CD4-positive, alpha-beta memory T cell (primary cell): Measurements from ENCODE around the gene OTUD7B. TPM values are rescaled to one million over a fixed set of nuclear protein-coding genes. Genes with fewer than 3 reads are reported as not detected.

ENCODE experiments used
- CTCF ChIA-PET: fragments of 350-600 bp; sonication (Branson Sonifier 250); formaldehyde crosslinking; loops from one replicate; lab custom pipeline; 2021; ENCODE audit warnings: inconsistent platforms; ENCODE audit not compliant: partially characterized antibody; lab: Charles Lee
- POLR2A ChIA-PET: fragments of 350-600 bp; sonication (Branson Sonifier 250); formaldehyde crosslinking; loops from one replicate; lab custom pipeline; 2021; ENCODE audit not compliant: partially characterized antibody; lab: Charles Lee
- DNase-seq, 5 donors: peaks; one replicate each; pipeline versions ENCODE4 v3.0.0 to v3.0.0-alpha.2; 2020 to 2022; ENCODE audit warnings: mixed read lengths in 1 of 5
- H3K27ac ChIP-seq: one replicate; pipeline ENCODE4 v1.7.0; 2013; ENCODE audit warnings: low read depth, low read length
- H3K27me3 ChIP-seq: 2 replicates; pipeline ENCODE4 v1.7.0; 2013; ENCODE audit warnings: mild to moderate bottlenecking, low read length, moderate library complexity; ENCODE audit not compliant: insufficient read depth
- H3K36me3 ChIP-seq: 2 replicates; pipeline ENCODE4 v1.7.0; 2013; ENCODE audit warnings: mild to moderate bottlenecking, low read length, moderate library complexity; ENCODE audit not compliant: insufficient read depth
- H3K4me1 ChIP-seq: 2 replicates; pipeline ENCODE4 v1.7.0; 2013; ENCODE audit warnings: mild to moderate bottlenecking, low read length, moderate library complexity; ENCODE audit not compliant: insufficient read depth
- H3K4me3 ChIP-seq, 2 donors: one replicate each; pipeline ENCODE4 v1.7.0; 2013; ENCODE audit warnings: low read length in 2 of 2, mild to moderate bottlenecking in 1 of 2
- H3K9me3 ChIP-seq, 2 donors: one replicate each; pipeline ENCODE4 v1.7.0; 2013; ENCODE audit warnings: low read length in 2 of 2, control low read depth in 1 of 2; ENCODE audit not compliant: control insufficient read depth in 1 of 2
- H3K27ac Mint-ChIP-seq, 7 donors: one replicate each; pipeline ENCODE4 v1.8.0; 2020 to 2021; ENCODE audit warnings: mixed read lengths in 7 of 7, mild to moderate bottlenecking in 6 of 7, inconsistent platforms in 3 of 7, moderate library complexity in 3 of 7
- H3K27me3 Mint-ChIP-seq, 2 donors: one replicate each; pipeline ENCODE4 v1.8.0; 2020 to 2021; ENCODE audit warnings: mixed read lengths in 2 of 2
- H3K36me3 Mint-ChIP-seq, 2 donors: one replicate each; pipeline ENCODE4 v1.8.0; 2020 to 2021; ENCODE audit warnings: mixed read lengths in 2 of 2, inconsistent platforms in 1 of 2, mild to moderate bottlenecking in 1 of 2
- H3K4me1 Mint-ChIP-seq, 4 donors: one replicate each; pipeline ENCODE4 v1.8.0; 2020 to 2021; ENCODE audit warnings: mixed read lengths in 4 of 4, mild to moderate bottlenecking in 1 of 4
- H3K4me3 Mint-ChIP-seq, 8 donors: one replicate each; pipeline ENCODE4 v1.8.0; 2020 to 2021; ENCODE audit warnings: mixed read lengths in 8 of 8, mild to moderate bottlenecking in 7 of 8, moderate library complexity in 6 of 8, inconsistent platforms in 3 of 8
- H3K9me3 Mint-ChIP-seq, 8 donors: one replicate each; pipeline ENCODE4 v1.8.0; 2020 to 2021; ENCODE audit warnings: mixed read lengths in 8 of 8, mild to moderate bottlenecking in 5 of 8, inconsistent platforms in 3 of 8, moderate library complexity in 1 of 8
- intact Hi-C: fragments of 100-400 bp; cut with micrococcal nuclease; formaldehyde crosslinking; loops from one replicate; pipeline ENCODE4 v1.15.1; 2023
- polyA plus RNA-seq, 2 donors: library from polyadenylated mRNA; unstranded; fragments of 300-500 nt; fragmentation: Illumina TruSeq; gene quantifications; one replicate each; pipeline ENCODE4 v1.2.3, GENCODE V29; 2021
- total RNA-seq, 2 experiments: library from RNA; stranded (reverse); gene quantifications; one replicate each; pipeline ENCODE4 v1.2.3, GENCODE V29; 2021

Gene OTUD7B
- total and polyA plus RNA-seq, 4 experiments from 2014 or later: 0.27 to 17.6 (median 9.0) TPM

- H3K36me3 Mint-ChIP-seq: peaks cover 0 to 5% of the 10 kb centered on the region in 2 donors
- CTCF ChIA-PET: interaction anchor here (1.4 to 2.7 kb wide), 4 partner anchors 87 to 162 kb away, joined by 4 to 13 read pairs (median 8); a partner anchor contains a TSS
- Histone ChIP-seq H3K36me3 (no peaks in the 10 kb centered on the region), H3K27me3 (no peaks in the 10 kb centered on the region), H3K9me3 (no peaks in the 10 kb centered on the region), H3K27ac (no peak overlapping the region), H3K4me3 (no peak overlapping the region), H3K4me1 (no peaks in the 10 kb centered on the region)
- POLR2A ChIA-PET: interaction anchor here (0.7 to 2.9 kb wide), 2 partner anchors 88 to 163 kb away, joined by 8 to 31 read pairs; a partner anchor contains a TSS
- H3K4me1 Mint-ChIP-seq: peaks cover 0 to 3% (median 1%) of the 10 kb centered on the region in 4 donors
- H3K27me3 Mint-ChIP-seq: peaks cover 0 to 1% of the 10 kb centered on the region in 2 donors
- no peaks in the 10 kb centered on the region for H3K9me3 Mint-ChIP-seq
- no peak overlapping the region for H3K4me3 Mint-ChIP-seq
- intact Hi-C loops: loop anchor here (1.0 kb wide), 1 partner anchor 88 kb away; no protein-coding TSS in a partner anchor
- H3K27ac Mint-ChIP-seq: no peak overlapping the region
- no peak for DNase-seq
Observed at GRCh38 chr1:150049926-150050325, 39.4 kb upstream of the OTUD7B start.

GRCh38 chr1:150034336-150034735 is 23.8 kb upstream of the OTUD7B start:
- Mint-ChIP-seq H3K9me3 (no peaks in the 10 kb centered on the region), H3K4me3 (no peak overlapping the region), H3K36me3 (no peaks in the 10 kb centered on the region), H3K27ac (no peak overlapping the region), H3K4me1 (no peaks in the 10 kb centered on the region), H3K27me3 (no peaks in the 10 kb centered on the region)
- intact Hi-C loops: no loop called here
- CTCF ChIA-PET: interaction anchor here (1.5 to 1.9 kb wide), 2 partner anchors 72 to 153 kb away, joined by 4 read pairs; no protein-coding TSS in a partner anchor
- no peaks in the 10 kb centered on the region for H3K27me3 ChIP-seq
- H3K27ac ChIP-seq: no peak overlapping the region
- H3K4me1 ChIP-seq: no peaks in the 10 kb centered on the region
- POLR2A ChIA-PET: no interaction called here
- H3K9me3 ChIP-seq: no peaks in the 10 kb centered on the region
- H3K36me3 ChIP-seq: no peaks in the 10 kb centered on the region
- no peak overlapping the region for H3K4me3 ChIP-seq
- DNase-seq: no peak

- no peaks in the 10 kb centered on the region for H3K9me3 Mint-ChIP-seq
- no peak for DNase-seq
- no peak overlapping the region for H3K27ac Mint-ChIP-seq
- no peak overlapping the region for H3K27ac ChIP-seq
- POLR2A ChIA-PET: no interaction called here
- no peak overlapping the region for H3K4me3 ChIP-seq
- H3K4me1 ChIP-seq: no peaks in the 10 kb centered on the region
- no peaks in the 10 kb centered on the region for H3K36me3 ChIP-seq
- H3K27me3 Mint-ChIP-seq: peaks cover 1 to 3% of the 10 kb centered on the region in 2 donors
- H3K9me3 ChIP-seq: no peaks in the 10 kb centered on the region
- CTCF ChIA-PET: no interaction called here
- no peaks in the 10 kb centered on the region for H3K4me1 Mint-ChIP-seq
- intact Hi-C loops: no loop called here
- H3K4me3 Mint-ChIP-seq: no peak overlapping the region
- H3K36me3 Mint-ChIP-seq: no peaks in the 10 kb centered on the region
- H3K27me3 ChIP-seq: no peaks in the 10 kb centered on the region
Observed at GRCh38 chr1:150028322-150028721, 17.8 kb upstream of the OTUD7B start.

GRCh38 chr1:150024156-150024555 is 13.6 kb upstream of the OTUD7B start:
- no peaks in the 10 kb centered on the region for H3K27me3 ChIP-seq
- Mint-ChIP-seq H3K4me1 (no peaks in the 10 kb centered on the region), H3K9me3 (no peaks in the 10 kb centered on the region), H3K4me3 (no peak overlapping the region), H3K36me3 (no peaks in the 10 kb centered on the region), H3K27ac (no peak overlapping the region), H3K27me3 (peaks cover 1 to 3% of the 10 kb centered on the region in 2 donors)
- H3K27ac ChIP-seq: no peak overlapping the region
- H3K4me1 ChIP-seq: no peaks in the 10 kb centered on the region
- H3K9me3 ChIP-seq: no peaks in the 10 kb centered on the region
- ChIA-PET POLR2A (no interaction called here), CTCF (interaction anchor here (1.5 kb wide), 1 partner anchor 63 kb away, joined by 4 read pairs; no protein-coding TSS in a partner anchor)
- no peak for DNase-seq
- intact Hi-C loops: no loop called here
- H3K36me3 ChIP-seq: no peaks in the 10 kb centered on the region
- H3K4me3 ChIP-seq: no peak overlapping the region

GRCh38 chr1:150022357-150022756 is 11.8 kb upstream of the OTUD7B start:
- POLR2A ChIA-PET: no interaction called here
- intact Hi-C loops: no loop called here
- H3K4me3 Mint-ChIP-seq: no peak overlapping the region

GRCh38 chr1:150021191-150021694 is 10.7 kb upstream of the OTUD7B start:
- intact Hi-C loops: no loop called here
- Histone ChIP-seq H3K27ac (no peak overlapping the region), H3K9me3 (no peaks in the 10 kb centered on the region), H3K27me3 (no peaks in the 10 kb centered on the region), H3K36me3 (no peaks in the 10 kb centered on the region), H3K4me3 (no peak overlapping the region), H3K4me1 (no peaks in the 10 kb centered on the region)
- DNase-seq: no peak
- Mint-ChIP-seq H3K4me1 (no peaks in the 10 kb centered on the region), H3K36me3 (no peaks in the 10 kb centered on the region), H3K9me3 (no peaks in the 10 kb centered on the region), H3K4me3 (no peak overlapping the region), H3K27me3 (peaks cover 1 to 3% of the 10 kb centered on the region in 2 donors), H3K27ac (no peak overlapping the region)
- ChIA-PET CTCF (interaction anchor here (1.1 to 1.3 kb wide), 2 partner anchors 56 to 166 kb away, joined by 3 read pairs; no protein-coding TSS in a partner anchor), POLR2A (no interaction called here)

More at GRCh38 chr1:150022357-150022756, 11.8 kb upstream of the OTUD7B start:
- CTCF ChIA-PET: interaction anchor here (1.1 to 1.3 kb wide), 2 partner anchors 57 to 164 kb away, joined by 3 read pairs; no protein-coding TSS in a partner anchor
- no peaks in the 10 kb centered on the region for H3K9me3 Mint-ChIP-seq
- Histone ChIP-seq H3K36me3 (no peaks in the 10 kb centered on the region), H3K4me1 (no peaks in the 10 kb centered on the region), H3K4me3 (no peak overlapping the region), H3K9me3 (no peaks in the 10 kb centered on the region), H3K27ac (no peak overlapping the region), H3K27me3 (no peaks in the 10 kb centered on the region)
- no peak overlapping the region for H3K27ac Mint-ChIP-seq
- no peaks in the 10 kb centered on the region for H3K36me3 Mint-ChIP-seq
- no peak for DNase-seq
- H3K4me1 Mint-ChIP-seq: no peaks in the 10 kb centered on the region
- peaks cover 1 to 3% of the 10 kb centered on the region in 2 donors for H3K27me3 Mint-ChIP-seq

- Histone ChIP-seq H3K36me3 (no peaks in the 10 kb centered on the region), H3K27ac (no peak overlapping the region), H3K4me1 (no peaks in the 10 kb centered on the region), H3K9me3 (no peaks in the 10 kb centered on the region), H3K27me3 (no peaks in the 10 kb centered on the region), H3K4me3 (no peak overlapping the region)
- no peak overlapping the region for H3K27ac Mint-ChIP-seq
- CTCF ChIA-PET: interaction anchor here (1.2 kb wide), 1 partner anchor 10 kb away, joined by 3 read pairs; the partner anchor contains the start of gene OTUD7B
- peaks cover 1 to 3% of the 10 kb centered on the region in 2 donors for H3K27me3 Mint-ChIP-seq
- POLR2A ChIA-PET: no interaction called here
- no peak overlapping the region for H3K4me3 Mint-ChIP-seq
- H3K4me1 Mint-ChIP-seq: no peaks in the 10 kb centered on the region
- DNase-seq: no peak
- no peaks in the 10 kb centered on the region for H3K36me3 Mint-ChIP-seq
- no peaks in the 10 kb centered on the region for H3K9me3 Mint-ChIP-seq
- intact Hi-C loops: no loop called here
Observed at GRCh38 chr1:150020711-150021110, 10.2 kb upstream of the OTUD7B start.
